PFSK-1 (cell line): ENCODE data around the gene TTN.

Source experiments
- FOXP2 ChIP-seq: optimal IDR thresholded peaks from 2 replicates; pipeline ENCODE3; 2011; ENCODE audit warnings: borderline replicate concordance, control low read depth, inconsistent platforms; ENCODE audit not compliant: insufficient read depth; ENCODE audit errors: extremely low read length, extremely low read depth
- POLR2AphosphoS5 ChIP-seq: IDR thresholded peaks from 2 replicates; pipeline ENCODE4 v1.6.1; 2012; ENCODE audit warnings: low read depth, mild to moderate bottlenecking, control low read depth, low read length, moderate library complexity
- REST ChIP-seq, 2 experiments: IDR thresholded peaks; 2 replicates each; pipeline versions ENCODE4 v1.6.1 to v1.8.0; 2011 to 2012; ENCODE audit warnings: low read depth in 2 of 2, low read length in 2 of 2, control low read depth in 1 of 2, inconsistent platforms in 1 of 2, mild to moderate bottlenecking in 1 of 2, moderate library complexity in 1 of 2; ENCODE audit not compliant: insufficient read depth in 1 of 2
- SIN3A ChIP-seq: IDR thresholded peaks from 2 replicates; pipeline ENCODE4 v1.6.1; 2012; ENCODE audit warnings: mild to moderate bottlenecking, low read length, moderate library complexity, borderline replicate concordance; ENCODE audit not compliant: insufficient read depth
- TAF1 ChIP-seq: IDR thresholded peaks from 2 replicates; pipeline ENCODE4 v1.6.1; 2012; ENCODE audit warnings: low read length, control low read depth, borderline replicate concordance; ENCODE audit not compliant: insufficient read depth

TTN gene

GRCh38 chr2:178767094-178768060 lies 39.8 kb downstream of the TTN start:
- TF ChIP-seq REST (IDR thresholded peaks at IDR 0.05; ENCODE audit: insufficient read depth in 1 of 2, low read depth in 2 of 2, low read length in 2 of 2) (no peak), POLR2AphosphoS5 (no peak), FOXP2 (no peak), TAF1 (no peak), SIN3A (no peak)

GRCh38 chr2:178764097-178764496 lies 43.1 kb downstream of the TTN start:
- TF ChIP-seq REST (IDR thresholded peaks at IDR 0.05; ENCODE audit: insufficient read depth in 1 of 2, low read depth in 2 of 2, low read length in 2 of 2) (no peak), SIN3A (no peak), POLR2AphosphoS5 (no peak)

- TF ChIP-seq FOXP2 (no peak), POLR2AphosphoS5 (no peak), TAF1 (no peak), SIN3A (no peak), REST (IDR thresholded peaks at IDR 0.05; ENCODE audit: insufficient read depth in 1 of 2, low read depth in 2 of 2, low read length in 2 of 2) (no peak)
Measured at GRCh38 chr2:178761759-178762371, 45.4 kb downstream of the TTN start.

GRCh38 chr2:178756843-178757242 lies 50.4 kb downstream of the TTN start:
- TF ChIP-seq REST (IDR thresholded peaks at IDR 0.05; ENCODE audit: insufficient read depth in 1 of 2, low read depth in 2 of 2, low read length in 2 of 2) (no peak), TAF1 (no peak), POLR2AphosphoS5 (no peak), SIN3A (no peak), FOXP2 (no peak)
